GM12891 (cell line): ENCODE results near the gene ZDHHC12.

Source experiments
- PAX5 ChIP-seq: IDR thresholded peaks from 2 replicates; pipeline ENCODE4 v1.6.1; 2011; ENCODE audit warnings: low read length, moderate library complexity, mild to moderate bottlenecking; ENCODE audit not compliant: insufficient read depth, severe bottlenecking
- POLR2A ChIP-seq: IDR thresholded peaks from 2 replicates; pipeline ENCODE4 v1.6.1; 2011; ENCODE audit warnings: low read depth, low read length, control low read depth
- POLR2AphosphoS5 ChIP-seq: IDR thresholded peaks from 2 replicates; pipeline ENCODE4 v1.6.1; 2011; ENCODE audit warnings: low read depth, low read length, control low read depth

- TF ChIP-seq POLR2A, result no peak
- TF ChIP-seq POLR2AphosphoS5, result no peak
- no peak for TF ChIP-seq PAX5
Measured at GRCh38 chr9:128694344-128694743, 29.6 kb downstream of the ZDHHC12 start.
